Mucosa of rectum (tissue), 2 donors: Measurements from ENCODE around the gene ACVR1B.

Experiments used
- H3K27ac ChIP-seq, 2 donors: one replicate each; pipeline ENCODE4 v1.7.0; 2013; ENCODE audit warnings: inconsistent platforms in 2 of 2, low read depth in 2 of 2, low read length in 2 of 2
- H3K27me3 ChIP-seq, 2 donors: one replicate each; pipeline ENCODE4 v1.7.0; 2013; ENCODE audit warnings: low read length in 2 of 2; ENCODE audit not compliant: control insufficient read depth in 2 of 2, insufficient read depth in 2 of 2
- H3K36me3 ChIP-seq, 2 donors: one replicate each; pipeline ENCODE4 v1.7.0; 2013; ENCODE audit warnings: low read length in 2 of 2; ENCODE audit not compliant: control insufficient read depth in 2 of 2, insufficient read depth in 2 of 2
- H3K4me1 ChIP-seq, 2 donors: one replicate each; pipeline ENCODE4 v1.7.0; 2013; ENCODE audit warnings: low read length in 2 of 2, mild to moderate bottlenecking in 1 of 2; ENCODE audit not compliant: control insufficient read depth in 2 of 2, insufficient read depth in 2 of 2
- H3K4me3 ChIP-seq, 2 donors: one replicate each; pipeline ENCODE4 v1.7.0; 2013; ENCODE audit warnings: low read length in 2 of 2
- H3K9ac ChIP-seq, 2 donors: one replicate each; pipeline ENCODE4 v1.7.0; 2013; ENCODE audit warnings: low read length in 2 of 2, low read depth in 1 of 2, mild to moderate bottlenecking in 1 of 2
- H3K9me3 ChIP-seq, 2 donors: one replicate each; pipeline ENCODE4 v1.7.0; 2013; ENCODE audit warnings: low read length in 2 of 2; ENCODE audit not compliant: control insufficient read depth in 2 of 2
- donor health status: healthy.
- donor health status: Normal muscosa, but diverticular disease.

Gene ACVR1B

DNA sequence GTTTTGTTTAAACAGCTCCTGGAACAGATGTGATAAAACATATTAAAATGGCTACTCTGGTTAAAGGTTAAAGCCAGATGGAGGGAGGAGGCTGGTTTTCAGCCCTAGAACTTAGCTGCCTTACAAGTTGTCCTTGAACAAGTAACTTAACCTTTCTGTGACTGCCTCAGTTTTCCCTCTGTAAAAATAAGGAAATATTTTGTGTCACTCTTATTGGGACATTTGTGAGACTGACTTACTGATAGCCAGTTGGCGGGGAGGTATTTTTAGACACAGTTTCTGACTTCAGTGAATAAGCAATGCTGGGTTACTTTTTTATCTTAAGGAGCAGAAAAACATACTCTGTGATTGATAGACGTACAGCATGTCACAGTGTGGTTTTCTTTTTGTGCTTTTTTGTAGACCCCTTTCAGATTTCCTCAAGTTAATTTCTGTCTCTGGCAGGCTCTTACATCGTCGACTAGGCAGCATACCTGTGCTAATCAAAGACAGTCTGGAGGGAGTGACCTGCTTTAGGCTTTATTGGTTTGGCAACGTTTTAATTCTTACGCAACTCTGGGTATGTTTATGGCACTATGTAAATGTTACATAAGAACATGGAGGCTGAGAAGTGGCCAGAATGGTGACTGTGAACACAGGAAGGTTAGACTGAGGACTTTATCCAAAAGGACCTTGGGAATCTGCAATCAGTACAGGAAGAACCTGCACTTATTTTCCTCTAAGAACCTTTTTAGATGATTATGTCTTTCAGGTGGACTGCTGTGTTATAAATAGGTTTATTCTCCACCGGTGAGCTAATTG, 3.3 kb downstream of the ACVR1B start:
- Histone ChIP-seq H3K4me3 (peak overlapping the region; percentile 79 to 91), H3K27ac (peak overlapping the region; percentile 82 to 92)

GRCh38 chr12:51955702-51956101, 4.2 kb downstream of the ACVR1B start:
- Histone ChIP-seq H3K4me1 (peaks cover 39 to 49% of the 10 kb centered on the region in 2 donors), H3K9ac (peak overlapping the region; percentile 50 to 97), H3K9me3 (no peaks in the 10 kb centered on the region), H3K4me3 (peak overlapping the region in 1 of 2 donors; percentile 91), H3K36me3 (peaks cover 7 to 8% of the 10 kb centered on the region in 2 donors), H3K27me3 (no peaks in the 10 kb centered on the region), H3K27ac (peak overlapping the region; percentile 82 to 92)

More for the DNA sequence above, 3.3 kb downstream of the ACVR1B start:
- Histone ChIP-seq H3K27me3 (no peaks in the 10 kb centered on the region), H3K4me1 (peaks cover 38 to 40% of the 10 kb centered on the region in 2 donors), H3K36me3 (peaks cover 2 to 7% of the 10 kb centered on the region in 2 donors), H3K9ac (peak overlapping the region; percentile 43 to 97), H3K9me3 (no peaks in the 10 kb centered on the region)

GRCh38 chr12:51958542-51958941, 7.0 kb downstream of the ACVR1B start:
- Histone ChIP-seq H3K4me1 (peaks cover 52 to 70% of the 10 kb centered on the region in 2 donors), H3K4me3 (no peak overlapping the region), H3K9me3 (no peaks in the 10 kb centered on the region), H3K36me3 (peaks cover 7 to 13% of the 10 kb centered on the region in 2 donors), H3K9ac (no peak overlapping the region), H3K27me3 (no peaks in the 10 kb centered on the region), H3K27ac (peak overlapping the region; percentile 43 to 58)

GRCh38 chr12:51959211-51959610, 7.7 kb downstream of the ACVR1B start:
- no peaks in the 10 kb centered on the region for H3K27me3 ChIP-seq
- peak overlapping the region; percentile 1 to 47 for H3K9ac ChIP-seq
- H3K4me3 ChIP-seq = peak overlapping the region; percentile 25 to 41
- H3K9me3 ChIP-seq = no peaks in the 10 kb centered on the region
- H3K36me3 ChIP-seq = peaks cover 9 to 19% of the 10 kb centered on the region in 2 donors
- peak overlapping the region; percentile 43 to 58 for H3K27ac ChIP-seq
- peaks cover 49 to 64% of the 10 kb centered on the region in 2 donors for H3K4me1 ChIP-seq

DNA sequence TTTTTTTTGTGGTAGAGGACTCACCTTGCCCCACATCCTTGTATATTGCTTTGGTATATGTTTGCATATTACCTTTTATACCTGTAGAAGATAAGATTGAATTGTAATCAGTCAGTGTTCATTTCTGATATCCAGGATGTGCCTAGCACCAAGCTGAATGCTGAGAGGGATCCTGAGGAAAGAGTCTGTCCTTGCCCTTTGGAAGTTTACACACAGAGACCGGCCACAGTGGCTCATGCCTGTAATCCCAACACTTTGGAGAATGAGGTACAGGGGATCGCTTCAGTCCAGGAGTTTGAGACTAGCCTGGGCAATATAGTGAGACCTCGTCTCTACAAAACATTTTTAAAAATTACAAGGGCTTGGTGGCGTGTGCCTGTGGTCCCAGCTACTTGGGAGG, 8.4 kb downstream of the ACVR1B start:
- Histone ChIP-seq H3K27ac (peak overlapping the region; percentile 19 to 70), H3K4me3 (no peak overlapping the region), H3K4me1 (peaks cover 48 to 63% of the 10 kb centered on the region in 2 donors), H3K36me3 (peaks cover 9 to 21% of the 10 kb centered on the region in 2 donors), H3K9ac (peak overlapping the region in 1 of 2 donors; percentile 29), H3K9me3 (no peaks in the 10 kb centered on the region), H3K27me3 (no peaks in the 10 kb centered on the region)

DNA sequence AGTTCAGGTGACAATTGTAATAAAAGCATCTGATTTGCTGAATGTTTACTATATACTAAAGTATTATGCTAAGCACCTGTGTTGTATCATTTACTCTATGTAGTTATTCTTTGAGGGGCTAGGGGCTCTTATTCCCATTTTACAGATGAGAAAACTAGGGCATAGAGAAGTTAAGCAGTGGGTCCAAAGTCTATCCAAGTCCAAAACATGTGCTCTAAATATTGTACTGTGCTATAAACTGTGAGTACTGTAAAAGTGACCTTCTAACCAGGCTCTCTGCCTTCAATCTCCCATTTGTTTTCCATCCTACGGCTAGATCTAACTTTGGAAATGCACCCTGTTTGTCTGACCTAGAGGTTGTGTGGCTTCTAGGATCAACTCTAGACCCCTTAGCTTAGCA, 9.0 kb downstream of the ACVR1B start:
- H3K27me3 ChIP-seq = no peaks in the 10 kb centered on the region
- H3K4me3 ChIP-seq = no peak overlapping the region
- H3K36me3 ChIP-seq = peaks cover 11 to 21% of the 10 kb centered on the region in 2 donors
- peak overlapping the region; percentile 19 to 70 for H3K27ac ChIP-seq
- H3K9ac ChIP-seq = no peak overlapping the region
- no peaks in the 10 kb centered on the region for H3K9me3 ChIP-seq
- H3K4me1 ChIP-seq = peaks cover 43 to 57% of the 10 kb centered on the region in 2 donors

DNA sequence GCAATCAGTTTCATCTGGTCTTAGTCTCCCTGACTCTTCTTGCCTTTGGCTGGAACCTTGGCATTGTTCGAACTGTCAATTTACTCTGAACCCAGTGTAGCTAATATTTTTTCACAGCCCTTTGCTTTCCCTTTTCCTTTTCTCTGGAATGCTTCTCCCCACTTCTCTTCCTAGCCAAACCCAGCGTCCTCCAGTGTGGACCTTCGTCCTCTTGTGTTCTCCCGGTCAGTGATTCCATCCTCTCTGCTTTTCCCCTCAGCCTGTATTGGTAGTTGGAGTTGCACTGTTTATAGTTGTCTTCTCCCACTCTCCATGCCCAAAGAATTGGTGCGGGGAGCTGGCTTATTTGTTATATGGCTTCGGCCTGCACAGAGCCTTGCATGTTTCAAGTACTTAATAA, 9.4 kb downstream of the ACVR1B start:
- Histone ChIP-seq H3K9ac (no peak overlapping the region), H3K4me1 (peaks cover 39 to 53% of the 10 kb centered on the region in 2 donors), H3K4me3 (no peak overlapping the region), H3K27ac (peak overlapping the region; percentile 19 to 70), H3K27me3 (no peaks in the 10 kb centered on the region), H3K9me3 (no peaks in the 10 kb centered on the region), H3K36me3 (peaks cover 14 to 21% of the 10 kb centered on the region in 2 donors)

DNA sequence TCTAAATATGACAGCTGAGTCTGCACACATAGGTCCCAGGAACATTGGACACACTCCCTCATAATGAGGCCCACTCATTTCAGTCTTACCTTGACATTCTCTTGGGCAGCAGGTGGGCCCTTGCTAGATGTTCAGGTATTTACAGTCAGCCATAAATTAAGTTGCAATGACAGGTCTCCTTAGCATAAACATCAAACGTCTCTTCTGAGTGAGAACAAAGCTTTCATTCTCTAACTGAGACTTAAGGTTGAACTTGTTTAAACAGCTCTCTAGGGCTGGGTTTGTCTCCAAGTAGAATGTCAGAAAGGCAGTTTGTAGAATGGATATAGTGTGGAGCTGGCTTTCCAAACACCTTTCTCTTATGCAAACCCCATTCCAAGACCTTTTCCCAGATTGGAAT, 10.3 kb downstream of the ACVR1B start:
- H3K27ac ChIP-seq = peak overlapping the region; percentile 57 to 70

GRCh38 chr12:51962737-51963136, 11.2 kb downstream of the ACVR1B start:
- H3K27ac ChIP-seq = peak overlapping the region; percentile 57 to 70
- H3K27me3 ChIP-seq = no peaks in the 10 kb centered on the region
- peaks cover 32 to 44% of the 10 kb centered on the region in 2 donors for H3K4me1 ChIP-seq
- peak overlapping the region in 1 of 2 donors; percentile 46 for H3K9ac ChIP-seq
- H3K9me3 ChIP-seq = no peaks in the 10 kb centered on the region
- peaks cover 12 to 21% of the 10 kb centered on the region in 2 donors for H3K36me3 ChIP-seq
- no peak overlapping the region for H3K4me3 ChIP-seq

More for the DNA sequence above, 10.3 kb downstream of the ACVR1B start:
- Histone ChIP-seq H3K4me1 (peaks cover 32 to 44% of the 10 kb centered on the region in 2 donors), H3K4me3 (no peak overlapping the region), H3K36me3 (peaks cover 14 to 21% of the 10 kb centered on the region in 2 donors), H3K9me3 (no peaks in the 10 kb centered on the region), H3K27me3 (no peaks in the 10 kb centered on the region), H3K9ac (peak overlapping the region in 1 of 2 donors; percentile 46)

GRCh38 chr12:51963477-51963876, 12.0 kb downstream of the ACVR1B start:
- Histone ChIP-seq H3K9me3 (no peaks in the 10 kb centered on the region), H3K9ac (no peak overlapping the region), H3K36me3 (peaks cover 11 to 19% of the 10 kb centered on the region in 2 donors), H3K4me3 (no peak overlapping the region), H3K4me1 (peaks cover 32 to 44% of the 10 kb centered on the region in 2 donors), H3K27ac (no peak overlapping the region), H3K27me3 (no peaks in the 10 kb centered on the region)
